Glutamatergic neuron (in vitro differentiated cells): Measurements from ENCODE around the gene ADA. TPM values are rescaled to one million over a fixed set of nuclear protein-coding genes. Genes with fewer than 3 reads are reported as not detected.

Source experiments
- DNase-seq: peaks from one replicate; pipeline ENCODE4 v3.0.0; 2022
- H3K27ac Mint-ChIP-seq: one replicate; pipeline ENCODE4 v1.8.0; 2020; ENCODE audit warnings: mild to moderate bottlenecking, mixed read lengths, inconsistent platforms; ENCODE audit not compliant: unreplicated experiment
- H3K27me3 Mint-ChIP-seq: one replicate; pipeline ENCODE4 v1.8.0; 2020; ENCODE audit warnings: mild to moderate bottlenecking, moderate library complexity, mixed read lengths, inconsistent platforms; ENCODE audit not compliant: unreplicated experiment
- H3K36me3 Mint-ChIP-seq: one replicate; pipeline ENCODE4 v1.8.0; 2020; ENCODE audit warnings: mild to moderate bottlenecking, mixed read lengths, inconsistent platforms; ENCODE audit not compliant: unreplicated experiment
- H3K4me1 Mint-ChIP-seq: one replicate; pipeline ENCODE4 v1.8.0; 2020; ENCODE audit warnings: mild to moderate bottlenecking, low read depth, mixed read lengths, inconsistent platforms; ENCODE audit not compliant: unreplicated experiment
- H3K4me3 Mint-ChIP-seq: one replicate; pipeline ENCODE4 v1.8.0; 2020; ENCODE audit warnings: mild to moderate bottlenecking, mixed read lengths, inconsistent platforms; ENCODE audit not compliant: unreplicated experiment
- H3K9me3 Mint-ChIP-seq: one replicate; pipeline ENCODE4 v1.8.0; 2020; ENCODE audit warnings: mild to moderate bottlenecking, moderate library complexity, mixed read lengths, inconsistent platforms; ENCODE audit not compliant: unreplicated experiment
- total RNA-seq: library from RNA; stranded (reverse); fragmentation: NEBNext Ultra II Directional; extraction: Animal tissue kit (Norgen Biotek cat#: 25700); gene quantifications from one replicate; pipeline ENCODE4 v1.2.1, GENCODE V29; 2021; ENCODE audit not compliant: unreplicated experiment
- TF ChIP-seq, protein P1 (sequence below): fragments of 200-600 bp; sonication (generic); IDR thresholded peaks from one replicate; pipeline ENCODE4 v1.5.0; 2021; ENCODE audit not compliant: partially characterized antibody, unreplicated experiment

The ADA gene
- total RNA-seq, 1 donor from 2014 or later, result 3.1 TPM

DNA sequence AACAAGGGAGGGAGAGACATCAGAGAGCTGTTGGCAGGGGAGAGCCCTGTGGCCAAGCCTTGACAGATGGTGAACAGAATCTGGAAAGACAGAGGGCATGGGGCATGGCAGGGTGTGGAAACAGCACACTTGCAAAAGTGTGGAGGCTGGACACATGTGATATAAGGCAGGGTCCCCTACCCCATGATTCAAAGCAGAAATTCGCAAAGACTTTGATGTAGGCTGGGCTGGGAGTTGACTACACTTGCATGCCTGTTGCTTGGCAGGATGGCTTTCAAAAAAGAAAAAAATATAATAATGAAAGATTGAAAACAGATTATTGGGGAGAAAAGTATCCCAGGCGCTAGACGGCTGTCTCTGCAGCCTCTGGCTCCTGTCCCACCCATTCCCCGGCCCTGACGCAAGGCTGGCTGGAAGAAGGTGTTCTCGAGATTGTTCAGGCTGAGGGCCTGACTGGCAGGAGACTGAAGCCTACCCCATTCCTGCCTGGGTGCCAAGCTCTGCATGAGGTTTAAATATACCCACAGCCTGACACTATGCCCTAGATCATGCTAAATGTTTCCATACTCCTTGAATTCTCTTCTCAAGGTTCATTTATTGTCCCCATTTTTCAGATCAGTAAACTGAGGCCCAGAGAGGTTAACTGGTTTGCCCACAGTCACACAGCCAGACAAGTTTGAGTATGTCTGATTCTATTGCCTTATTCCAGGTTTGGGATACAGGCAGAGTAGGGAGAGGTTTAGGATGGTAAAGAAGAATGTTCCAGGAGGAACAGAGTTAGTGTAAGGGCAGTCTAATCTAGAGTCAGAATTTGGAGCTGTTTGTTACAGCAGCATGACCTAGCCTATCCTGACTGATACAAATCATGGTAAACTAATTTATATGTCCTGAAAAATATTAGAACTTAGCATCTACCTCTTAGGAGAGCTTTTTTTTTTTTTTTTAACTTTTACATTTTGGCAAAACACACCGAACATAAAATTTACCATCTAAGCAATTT lies 40.2 kb upstream of the ADA start:
- TF ChIP-seq, protein P1, sequence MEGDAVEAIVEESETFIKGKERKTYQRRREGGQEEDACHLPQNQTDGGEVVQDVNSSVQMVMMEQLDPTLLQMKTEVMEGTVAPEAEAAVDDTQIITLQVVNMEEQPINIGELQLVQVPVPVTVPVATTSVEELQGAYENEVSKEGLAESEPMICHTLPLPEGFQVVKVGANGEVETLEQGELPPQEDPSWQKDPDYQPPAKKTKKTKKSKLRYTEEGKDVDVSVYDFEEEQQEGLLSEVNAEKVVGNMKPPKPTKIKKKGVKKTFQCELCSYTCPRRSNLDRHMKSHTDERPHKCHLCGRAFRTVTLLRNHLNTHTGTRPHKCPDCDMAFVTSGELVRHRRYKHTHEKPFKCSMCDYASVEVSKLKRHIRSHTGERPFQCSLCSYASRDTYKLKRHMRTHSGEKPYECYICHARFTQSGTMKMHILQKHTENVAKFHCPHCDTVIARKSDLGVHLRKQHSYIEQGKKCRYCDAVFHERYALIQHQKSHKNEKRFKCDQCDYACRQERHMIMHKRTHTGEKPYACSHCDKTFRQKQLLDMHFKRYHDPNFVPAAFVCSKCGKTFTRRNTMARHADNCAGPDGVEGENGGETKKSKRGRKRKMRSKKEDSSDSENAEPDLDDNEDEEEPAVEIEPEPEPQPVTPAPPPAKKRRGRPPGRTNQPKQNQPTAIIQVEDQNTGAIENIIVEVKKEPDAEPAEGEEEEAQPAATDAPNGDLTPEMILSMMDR, result no peak
- peaks cover 9% of the 10 kb centered on the region for H3K27me3 Mint-ChIP-seq
- H3K9me3 Mint-ChIP-seq, result peaks cover 13% of the 10 kb centered on the region
- no peaks in the 10 kb centered on the region for H3K36me3 Mint-ChIP-seq
- no peak for DNase-seq
- peak overlapping the region; percentile 70 for H3K27ac Mint-ChIP-seq
- no peak overlapping the region for H3K4me3 Mint-ChIP-seq
- H3K4me1 Mint-ChIP-seq, result peaks cover 42% of the 10 kb centered on the region

DNA sequence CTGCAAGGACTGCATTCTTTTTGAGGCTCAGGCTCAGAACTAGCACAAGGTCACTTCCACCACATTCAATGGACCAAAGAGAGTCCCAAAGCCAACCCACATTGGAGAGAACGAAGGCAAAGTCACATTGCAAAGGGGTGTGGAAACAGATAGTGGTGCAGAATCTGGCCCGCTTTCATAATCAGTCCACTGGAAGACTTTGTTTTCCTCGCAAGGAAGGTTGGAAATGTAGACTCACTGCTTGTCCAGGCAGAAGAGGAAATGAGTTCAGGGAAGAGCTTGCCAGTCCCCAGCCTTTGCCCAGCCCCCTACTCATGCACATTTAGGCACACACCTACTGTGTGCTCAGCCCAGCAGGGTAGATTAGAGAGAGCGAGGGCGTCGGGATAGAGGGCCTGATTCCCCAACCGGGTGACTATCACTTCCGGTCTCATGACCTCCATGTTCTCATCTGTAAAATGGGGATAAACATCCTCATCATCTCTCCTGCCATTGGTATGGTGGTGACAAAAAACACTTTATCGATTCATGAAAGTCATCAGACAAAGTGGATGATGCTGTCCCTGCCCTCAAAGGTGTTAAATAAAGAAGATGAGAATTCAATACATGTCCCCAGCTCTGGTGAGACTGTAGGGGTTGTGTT lies 39.4 kb upstream of the ADA start:
- Mint-ChIP-seq H3K4me1 (peaks cover 33% of the 10 kb centered on the region), H3K9me3 (peaks cover 13% of the 10 kb centered on the region), H3K36me3 (no peaks in the 10 kb centered on the region), H3K27ac (peak overlapping the region; percentile 44), H3K27me3 (peaks cover 9% of the 10 kb centered on the region), H3K4me3 (peak overlapping the region; percentile 34)
- TF ChIP-seq, protein P1, result no peak
- no peak for DNase-seq

DNA sequence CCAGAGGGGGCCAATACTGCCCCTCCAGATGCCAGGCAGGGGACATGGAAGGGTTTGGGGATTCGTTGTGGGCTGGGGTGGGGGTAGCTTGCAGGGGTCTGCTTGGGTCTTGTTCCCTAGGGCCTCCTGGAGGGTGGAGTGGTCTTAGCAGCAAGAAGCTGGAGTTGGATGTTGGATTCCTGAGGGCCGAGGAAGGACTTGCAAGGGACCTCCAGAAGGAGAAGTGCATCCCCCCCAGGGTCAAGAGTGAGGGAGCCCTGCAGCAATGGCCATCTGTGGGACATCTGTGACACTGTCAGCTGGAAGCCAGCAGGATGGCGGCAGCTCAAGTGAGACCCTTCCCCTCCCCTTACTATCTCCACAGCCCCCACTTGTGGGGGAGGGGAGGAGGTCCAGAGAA lies 38.3 kb upstream of the ADA start:
- peak; percentile 59 for DNase-seq
- peaks cover 29% of the 10 kb centered on the region for H3K4me1 Mint-ChIP-seq
- peaks cover 9% of the 10 kb centered on the region for H3K27me3 Mint-ChIP-seq
- peaks cover 13% of the 10 kb centered on the region for H3K9me3 Mint-ChIP-seq
- peak overlapping the region; percentile 38 for H3K4me3 Mint-ChIP-seq
- TF ChIP-seq, protein P1, result no peak
- H3K27ac Mint-ChIP-seq, result peak overlapping the region; percentile 90
- H3K36me3 Mint-ChIP-seq, result no peaks in the 10 kb centered on the region

DNA sequence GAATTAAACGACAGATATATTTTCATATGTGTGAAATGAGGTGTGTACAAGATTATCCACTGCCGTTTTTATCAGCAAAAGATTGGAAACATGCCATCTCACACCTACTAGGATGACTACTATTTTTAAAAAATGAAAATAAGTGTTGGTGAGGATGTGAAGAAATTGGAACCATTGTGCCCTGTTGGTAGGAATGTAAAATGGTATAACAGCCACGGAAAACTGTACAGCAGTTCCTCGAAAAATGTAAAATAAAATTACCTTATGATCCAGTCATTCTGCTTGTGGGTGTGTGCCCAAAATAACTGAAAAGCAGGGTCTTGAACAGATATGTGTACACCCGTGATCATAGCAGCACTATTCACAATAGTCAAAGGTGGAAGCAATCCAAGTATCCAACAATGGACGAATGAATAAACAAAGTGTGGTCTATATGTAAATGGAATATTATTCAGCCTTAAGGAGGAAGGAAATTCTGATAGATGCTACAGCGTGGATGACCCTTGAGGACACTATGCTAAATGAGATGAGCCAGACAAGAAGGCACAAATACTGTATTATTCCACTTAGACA lies 36.6 kb upstream of the ADA start:
- Mint-ChIP-seq H3K27ac (no peak overlapping the region), H3K9me3 (peaks cover 13% of the 10 kb centered on the region), H3K4me3 (no peak overlapping the region), H3K4me1 (peaks cover 33% of the 10 kb centered on the region), H3K27me3 (peaks cover 9% of the 10 kb centered on the region), H3K36me3 (no peaks in the 10 kb centered on the region)
- TF ChIP-seq, protein P1, result no peak
- DNase-seq, result no peak
